RWPE2 (cell line): ENCODE results near the gene TMEM217.

Experiments used
- ATAC-seq: fragments of 200-7000 bp; cut with Tn5 transposase; 3 replicates; pipeline ENCODE4 v1.9.1; 2021; ENCODE audit warnings: low read depth
- DNase-seq: peaks from one replicate; pipeline ENCODE4 v3.0.0-alpha.2; 2020; ENCODE audit warnings: low spot score
- H3K27ac ChIP-seq: fragments of 450-650 bp; 2 replicates; pipeline ENCODE4 v1.5.1; 2017; ENCODE audit warnings: mild to moderate bottlenecking; ENCODE audit not compliant: poor library complexity, severe bottlenecking
- H3K27me3 ChIP-seq: fragments of 250-450 bp; sonication (Bioruptor Pico); 2 replicates; pipeline ENCODE4 v1.5.1; 2021; ENCODE audit warnings: mild to moderate bottlenecking, moderate library complexity; ENCODE audit not compliant: insufficient read depth, poor library complexity, severe bottlenecking
- H3K36me3 ChIP-seq: fragments of 250-450 bp; sonication (Bioruptor Pico); 2 replicates; pipeline ENCODE4 v1.5.1; 2020; ENCODE audit warnings: low read depth, mild to moderate bottlenecking, moderate library complexity
- H3K4me1 ChIP-seq: fragments of 250-450 bp; sonication (Bioruptor Pico); 2 replicates; pipeline ENCODE4 v1.5.1; 2021; ENCODE audit warnings: mild to moderate bottlenecking, moderate library complexity; ENCODE audit not compliant: insufficient read depth, poor library complexity, severe bottlenecking
- H3K4me3 ChIP-seq: fragments of 250-450 bp; sonication (Bioruptor Pico); 2 replicates; pipeline ENCODE4 v1.5.1; 2021; ENCODE audit warnings: mild to moderate bottlenecking, moderate library complexity; ENCODE audit not compliant: severe bottlenecking
- H3K9me3 ChIP-seq: fragments of 250-450 bp; sonication (Bioruptor Pico); 2 replicates; pipeline ENCODE4 v1.5.1; 2021; ENCODE audit warnings: mild to moderate bottlenecking, moderate library complexity; ENCODE audit not compliant: severe bottlenecking
- CTCF ChIP-seq: fragments of 450-650 bp; IDR thresholded peaks from one replicate; pipeline ENCODE4 v1.5.1; 2017; ENCODE audit warnings: mild to moderate bottlenecking, moderate library complexity; ENCODE audit not compliant: poor library complexity, severe bottlenecking

Gene TMEM217

GRCh38 chr6:37237789-37238188 lies 20.2 kb downstream of the TMEM217 start:
- TF ChIP-seq CTCF: no peak
- no peak for ATAC-seq
- H3K27ac ChIP-seq: no peak overlapping the region

GRCh38 chr6:37236921-37237320 lies 21.0 kb downstream of the TMEM217 start:
- TF ChIP-seq CTCF: no peak
- DNase-seq (no peak), ATAC-seq (peak; percentile 14; the same call in 1 of the 3 replicates)
- H3K27me3 ChIP-seq: no peaks in the 10 kb centered on the region
- no peaks in the 10 kb centered on the region for H3K9me3 ChIP-seq
- no peak overlapping the region for H3K4me3 ChIP-seq
- H3K4me1 ChIP-seq: peaks cover 28% of the 10 kb centered on the region
- no peak overlapping the region for H3K27ac ChIP-seq
- no peaks in the 10 kb centered on the region for H3K36me3 ChIP-seq

More at GRCh38 chr6:37237789-37238188, 20.2 kb downstream of the TMEM217 start:
- DNase-seq: no peak
- peaks cover 36% of the 10 kb centered on the region for H3K4me1 ChIP-seq
- no peak overlapping the region for H3K4me3 ChIP-seq
- H3K36me3 ChIP-seq: no peaks in the 10 kb centered on the region
- H3K9me3 ChIP-seq: no peaks in the 10 kb centered on the region
- H3K27me3 ChIP-seq: no peaks in the 10 kb centered on the region

DNA sequence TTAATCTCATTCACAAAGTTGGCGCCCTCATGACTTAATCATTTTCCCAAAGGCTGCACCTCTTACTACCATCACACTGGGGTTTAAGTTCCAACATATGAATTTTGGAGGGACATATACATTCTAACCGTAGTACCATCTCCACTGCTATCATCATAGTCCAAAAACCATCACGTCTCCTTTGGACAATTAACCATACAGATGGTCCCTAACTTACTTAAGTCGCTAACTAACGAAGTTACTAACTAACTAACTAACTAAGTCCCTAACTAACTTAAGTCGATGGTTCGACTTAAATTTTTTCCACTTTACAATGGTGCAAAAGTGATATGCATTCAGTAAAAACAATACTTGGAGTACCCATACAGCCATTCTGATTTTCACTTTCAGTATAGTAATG lies 24.4 kb downstream of the TMEM217 start:
- Histone ChIP-seq H3K27ac (no peak overlapping the region), H3K36me3 (no peaks in the 10 kb centered on the region), H3K4me3 (no peak overlapping the region), H3K4me1 (no peaks in the 10 kb centered on the region), H3K27me3 (no peaks in the 10 kb centered on the region), H3K9me3 (no peaks in the 10 kb centered on the region)
- DNase-seq: no peak
- no peak for TF ChIP-seq CTCF
- no peak for ATAC-seq

DNA sequence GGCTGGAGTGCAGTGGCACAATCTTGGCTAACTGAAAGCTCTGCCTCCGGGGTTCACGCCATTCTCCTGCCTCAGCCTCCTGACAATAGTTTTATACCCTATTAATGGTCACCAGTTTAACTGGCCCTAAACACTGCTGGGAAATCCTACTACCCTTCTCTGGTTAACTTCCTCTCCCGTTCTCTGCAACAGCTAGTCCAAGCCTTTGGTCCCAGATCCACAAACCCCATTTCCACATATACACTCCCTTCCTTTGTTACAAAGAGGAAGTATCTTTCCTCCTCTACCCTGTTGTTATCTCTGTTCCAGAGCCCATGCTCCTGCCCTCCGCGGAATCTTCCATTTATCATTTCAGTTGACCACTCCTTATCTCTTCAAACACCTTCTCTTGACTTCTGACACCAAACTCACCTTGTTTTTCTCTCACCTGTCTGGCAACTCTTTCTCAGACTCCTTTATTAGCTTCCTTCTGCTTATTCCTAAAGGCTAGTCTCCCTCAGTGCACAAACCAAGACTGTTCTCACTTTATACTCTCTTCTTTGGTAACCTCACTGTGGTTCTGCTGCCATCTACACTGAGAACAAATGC lies 25.4 kb downstream of the TMEM217 start:
- DNase-seq: no peak

More for the DNA sequence above, 25.4 kb downstream of the TMEM217 start:
- H3K9me3 ChIP-seq: no peaks in the 10 kb centered on the region
- no peak overlapping the region for H3K27ac ChIP-seq
- TF ChIP-seq CTCF: no peak
- H3K27me3 ChIP-seq: no peaks in the 10 kb centered on the region
- H3K4me3 ChIP-seq: no peak overlapping the region
- H3K4me1 ChIP-seq: no peaks in the 10 kb centered on the region
- H3K36me3 ChIP-seq: no peaks in the 10 kb centered on the region
- ATAC-seq: no peak
